SK-N-SH treated with all-trans-retinoic acid at 6 μM for 48 hours (cell line): ENCODE measurements around the gene MED8.

ENCODE experiments used
- BACH2 ChIP-seq: fragments of 250-450 bp; sonication (Bioruptor Pico); IDR thresholded peaks from 2 replicates; pipeline ENCODE4 v1.9.0; 2021; ENCODE audit warnings: mild to moderate bottlenecking, borderline replicate concordance
- CSDC2 ChIP-seq: fragments of 250-450 bp; sonication (Bioruptor Pico); IDR thresholded peaks from 2 replicates; pipeline ENCODE4 v1.5.0; 2020; ENCODE audit warnings: mild to moderate bottlenecking, moderate library complexity
- OSR1 ChIP-seq: fragments of 250-450 bp; sonication (Bioruptor Pico); IDR thresholded peaks from 2 replicates; pipeline ENCODE4 v1.8.0; 2022; ENCODE audit warnings: moderate library complexity, mild to moderate bottlenecking, inconsistent platforms
- RARB ChIP-seq: fragments of 250-450 bp; sonication (Bioruptor Pico); IDR thresholded peaks from 2 replicates; pipeline ENCODE4 v1.8.0; 2021; ENCODE audit warnings: mild to moderate bottlenecking, moderate library complexity
- SNAI2 ChIP-seq: fragments of 250-450 bp; sonication (Bioruptor Pico); IDR thresholded peaks from 2 replicates; pipeline ENCODE4 v1.5.0; 2020; ENCODE audit warnings: mild to moderate bottlenecking, moderate library complexity
- ZFP3 ChIP-seq: fragments of 250-450 bp; sonication (Bioruptor Pico); IDR thresholded peaks from 2 replicates; pipeline ENCODE4 v1.5.0; 2020; ENCODE audit warnings: mild to moderate bottlenecking, moderate library complexity
- ZNF565 ChIP-seq: fragments of 450-650 bp; formaldehyde crosslinking; conservative IDR thresholded peaks from 2 replicates; pipeline ENCODE4 v1.5.0; 2020; ENCODE audit warnings: low read depth, mild to moderate bottlenecking, moderate library complexity
- TF ChIP-seq, protein P1 (sequence below): fragments of 250-450 bp; sonication (Bioruptor Pico); IDR thresholded peaks from 2 replicates; pipeline ENCODE4 v1.8.0; 2020; ENCODE audit warnings: mild to moderate bottlenecking, moderate library complexity, borderline replicate concordance
- TF ChIP-seq, protein P2 (sequence below): fragments of 250-450 bp; sonication (Bioruptor Pico); IDR thresholded peaks from 2 replicates; pipeline ENCODE4 v1.5.0; 2020; ENCODE audit warnings: mild to moderate bottlenecking, moderate library complexity
- TF ChIP-seq, protein P3 (sequence below): fragments of 250-450 bp; sonication (Bioruptor Pico); IDR thresholded peaks from 2 replicates; pipeline ENCODE4 v1.5.1; 2020; ENCODE audit warnings: low read depth, mild to moderate bottlenecking, moderate library complexity

DNA sequence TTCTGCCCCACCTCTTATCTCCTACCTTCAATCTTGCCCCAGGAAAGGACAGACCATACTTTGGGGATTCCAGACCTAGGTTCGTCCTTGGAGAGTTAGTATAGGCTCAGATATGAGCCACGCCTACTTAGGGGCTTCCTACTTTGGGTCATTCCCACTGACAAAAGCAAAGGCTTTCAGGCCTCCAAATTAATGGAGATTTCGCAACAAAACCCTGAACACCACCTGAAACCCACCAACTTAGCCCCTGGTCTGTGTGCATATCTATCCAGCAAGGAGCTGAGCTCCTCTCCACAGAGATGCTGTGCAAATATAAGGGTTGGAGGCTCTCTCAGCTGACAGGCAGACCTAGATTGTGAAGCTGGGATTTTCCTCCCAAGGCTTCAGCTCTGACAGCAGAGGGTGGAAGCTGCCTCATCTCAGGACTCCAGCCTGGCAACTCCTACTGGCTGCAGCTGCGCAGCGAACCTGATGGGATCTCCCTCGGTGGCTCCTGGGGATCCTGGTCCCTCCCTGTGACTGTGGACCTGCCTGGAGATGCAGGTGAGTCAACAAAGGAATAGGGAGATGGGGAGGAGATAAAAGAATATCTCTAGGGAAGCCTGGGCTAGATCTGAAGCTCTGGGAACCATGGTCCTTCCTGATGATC lies 49.9 kb downstream of the MED8 start:
- TF ChIP-seq, protein P1, sequence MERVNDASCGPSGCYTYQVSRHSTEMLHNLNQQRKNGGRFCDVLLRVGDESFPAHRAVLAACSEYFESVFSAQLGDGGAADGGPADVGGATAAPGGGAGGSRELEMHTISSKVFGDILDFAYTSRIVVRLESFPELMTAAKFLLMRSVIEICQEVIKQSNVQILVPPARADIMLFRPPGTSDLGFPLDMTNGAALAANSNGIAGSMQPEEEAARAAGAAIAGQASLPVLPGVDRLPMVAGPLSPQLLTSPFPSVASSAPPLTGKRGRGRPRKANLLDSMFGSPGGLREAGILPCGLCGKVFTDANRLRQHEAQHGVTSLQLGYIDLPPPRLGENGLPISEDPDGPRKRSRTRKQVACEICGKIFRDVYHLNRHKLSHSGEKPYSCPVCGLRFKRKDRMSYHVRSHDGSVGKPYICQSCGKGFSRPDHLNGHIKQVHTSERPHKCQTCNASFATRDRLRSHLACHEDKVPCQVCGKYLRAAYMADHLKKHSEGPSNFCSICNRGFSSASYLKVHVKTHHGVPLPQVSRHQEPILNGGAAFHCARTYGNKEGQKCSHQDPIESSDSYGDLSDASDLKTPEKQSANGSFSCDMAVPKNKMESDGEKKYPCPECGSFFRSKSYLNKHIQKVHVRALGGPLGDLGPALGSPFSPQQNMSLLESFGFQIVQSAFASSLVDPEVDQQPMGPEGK (CRISPR knock-in tag) = no peak
- TF ChIP-seq OSR1 = no peak
- TF ChIP-seq, protein P2, sequence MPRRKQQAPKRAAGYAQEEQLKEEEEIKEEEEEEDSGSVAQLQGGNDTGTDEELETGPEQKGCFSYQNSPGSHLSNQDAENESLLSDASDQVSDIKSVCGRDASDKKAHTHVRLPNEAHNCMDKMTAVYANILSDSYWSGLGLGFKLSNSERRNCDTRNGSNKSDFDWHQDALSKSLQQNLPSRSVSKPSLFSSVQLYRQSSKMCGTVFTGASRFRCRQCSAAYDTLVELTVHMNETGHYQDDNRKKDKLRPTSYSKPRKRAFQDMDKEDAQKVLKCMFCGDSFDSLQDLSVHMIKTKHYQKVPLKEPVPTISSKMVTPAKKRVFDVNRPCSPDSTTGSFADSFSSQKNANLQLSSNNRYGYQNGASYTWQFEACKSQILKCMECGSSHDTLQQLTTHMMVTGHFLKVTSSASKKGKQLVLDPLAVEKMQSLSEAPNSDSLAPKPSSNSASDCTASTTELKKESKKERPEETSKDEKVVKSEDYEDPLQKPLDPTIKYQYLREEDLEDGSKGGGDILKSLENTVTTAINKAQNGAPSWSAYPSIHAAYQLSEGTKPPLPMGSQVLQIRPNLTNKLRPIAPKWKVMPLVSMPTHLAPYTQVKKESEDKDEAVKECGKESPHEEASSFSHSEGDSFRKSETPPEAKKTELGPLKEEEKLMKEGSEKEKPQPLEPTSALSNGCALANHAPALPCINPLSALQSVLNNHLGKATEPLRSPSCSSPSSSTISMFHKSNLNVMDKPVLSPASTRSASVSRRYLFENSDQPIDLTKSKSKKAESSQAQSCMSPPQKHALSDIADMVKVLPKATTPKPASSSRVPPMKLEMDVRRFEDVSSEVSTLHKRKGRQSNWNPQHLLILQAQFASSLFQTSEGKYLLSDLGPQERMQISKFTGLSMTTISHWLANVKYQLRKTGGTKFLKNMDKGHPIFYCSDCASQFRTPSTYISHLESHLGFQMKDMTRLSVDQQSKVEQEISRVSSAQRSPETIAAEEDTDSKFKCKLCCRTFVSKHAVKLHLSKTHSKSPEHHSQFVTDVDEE (CRISPR knock-in tag) = no peak
- TF ChIP-seq RARB = no peak
- no peak for TF ChIP-seq BACH2 (CRISPR knock-in tag)
- TF ChIP-seq ZFP3 (CRISPR knock-in tag) = no peak
- no peak for TF ChIP-seq SNAI2 (CRISPR knock-in tag)
- no peak for TF ChIP-seq CSDC2 (CRISPR knock-in tag)
- TF ChIP-seq, protein P3, sequence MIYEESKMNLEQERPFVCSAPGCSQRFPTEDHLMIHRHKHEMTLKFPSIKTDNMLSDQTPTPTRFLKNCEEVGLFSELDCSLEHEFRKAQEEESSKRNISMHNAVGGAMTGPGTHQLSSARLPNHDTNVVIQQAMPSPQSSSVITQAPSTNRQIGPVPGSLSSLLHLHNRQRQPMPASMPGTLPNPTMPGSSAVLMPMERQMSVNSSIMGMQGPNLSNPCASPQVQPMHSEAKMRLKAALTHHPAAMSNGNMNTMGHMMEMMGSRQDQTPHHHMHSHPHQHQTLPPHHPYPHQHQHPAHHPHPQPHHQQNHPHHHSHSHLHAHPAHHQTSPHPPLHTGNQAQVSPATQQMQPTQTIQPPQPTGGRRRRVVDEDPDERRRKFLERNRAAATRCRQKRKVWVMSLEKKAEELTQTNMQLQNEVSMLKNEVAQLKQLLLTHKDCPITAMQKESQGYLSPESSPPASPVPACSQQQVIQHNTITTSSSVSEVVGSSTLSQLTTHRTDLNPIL (CRISPR knock-in tag) = no peak
- TF ChIP-seq ZNF565 = no peak
